Measurements from ENCODE around the gene AMIGO3.
"Not testable (repeated sequence)": the region's sequence is repeated elsewhere in the genome, so short reads cannot be mapped to it uniquely, and the experiment has no call there.

DNA sequence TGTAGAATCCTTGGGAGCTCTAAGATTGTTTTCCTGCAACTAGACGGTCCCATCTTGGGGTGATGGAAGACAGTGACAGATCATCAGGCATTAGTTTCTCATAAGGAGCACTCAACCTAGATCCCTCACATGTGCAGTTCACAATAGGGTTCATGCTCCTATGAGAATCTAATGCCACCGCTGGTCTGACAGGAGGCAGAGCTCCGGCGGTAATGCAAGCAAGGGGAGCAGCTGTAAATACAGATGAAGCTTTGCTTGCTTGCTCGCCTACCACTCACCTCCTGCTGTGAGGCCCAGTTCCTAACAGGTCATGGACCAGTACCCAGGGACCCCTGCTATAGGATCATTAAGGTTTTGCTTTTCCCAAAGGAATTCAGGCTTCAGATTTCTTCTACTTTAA, 29.4 kb upstream of the AMIGO3 start:
- TF ChIP-seq, protein P1, sequence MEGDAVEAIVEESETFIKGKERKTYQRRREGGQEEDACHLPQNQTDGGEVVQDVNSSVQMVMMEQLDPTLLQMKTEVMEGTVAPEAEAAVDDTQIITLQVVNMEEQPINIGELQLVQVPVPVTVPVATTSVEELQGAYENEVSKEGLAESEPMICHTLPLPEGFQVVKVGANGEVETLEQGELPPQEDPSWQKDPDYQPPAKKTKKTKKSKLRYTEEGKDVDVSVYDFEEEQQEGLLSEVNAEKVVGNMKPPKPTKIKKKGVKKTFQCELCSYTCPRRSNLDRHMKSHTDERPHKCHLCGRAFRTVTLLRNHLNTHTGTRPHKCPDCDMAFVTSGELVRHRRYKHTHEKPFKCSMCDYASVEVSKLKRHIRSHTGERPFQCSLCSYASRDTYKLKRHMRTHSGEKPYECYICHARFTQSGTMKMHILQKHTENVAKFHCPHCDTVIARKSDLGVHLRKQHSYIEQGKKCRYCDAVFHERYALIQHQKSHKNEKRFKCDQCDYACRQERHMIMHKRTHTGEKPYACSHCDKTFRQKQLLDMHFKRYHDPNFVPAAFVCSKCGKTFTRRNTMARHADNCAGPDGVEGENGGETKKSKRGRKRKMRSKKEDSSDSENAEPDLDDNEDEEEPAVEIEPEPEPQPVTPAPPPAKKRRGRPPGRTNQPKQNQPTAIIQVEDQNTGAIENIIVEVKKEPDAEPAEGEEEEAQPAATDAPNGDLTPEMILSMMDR (IDR thresholded peaks at IDR 0.05), result not testable (repeated sequence)
- not testable (repeated sequence) for TF ChIP-seq POLR2A, POLR2AphosphoS5 (IDR thresholded peaks at IDR 0.05)
